HG02840 (cell line): ENCODE measurements around the gene CHRNB1.

Experiments used
- ATAC-seq: cut with Tn5 transposase; IDR thresholded peaks from one replicate; pipeline ENCODE4 v1.9.1; 2021; ENCODE audit warnings: mild to moderate bottlenecking, moderate library complexity, moderate number of reproducible peaks; ENCODE audit not compliant: unreplicated experiment, low FRiP score

Gene CHRNB1

GRCh38 chr17:7437369-7437863 is 7.4 kb upstream of the CHRNB1 start:
- ATAC-seq, result no peak

GRCh38 chr17:7437950-7438614 is 6.8 kb upstream of the CHRNB1 start:
- ATAC-seq, result no peak

GRCh38 chr17:7438656-7439460 is 6.0 kb upstream of the CHRNB1 start:
- ATAC-seq, result no peak

GRCh38 chr17:7439462-7440112 is 5.3 kb upstream of the CHRNB1 start, which contains the start of gene FGF11:
FGF11 (plus strand) TSS chr17:7439512; CDS start chr17:7439621, 109 bp downstream.
- ATAC-seq, result no peak

GRCh38 chr17:7440113-7440833 is 4.6 kb upstream of the CHRNB1 start:
- ATAC-seq, result no peak

GRCh38 chr17:7440834-7441195 is 4.0 kb upstream of the CHRNB1 start:
- no peak for ATAC-seq

GRCh38 chr17:7441266-7441665 is 3.6 kb upstream of the CHRNB1 start:
- no peak for ATAC-seq

GRCh38 chr17:7442142-7442541 is 2.7 kb upstream of the CHRNB1 start:
- no peak for ATAC-seq

- no peak for ATAC-seq
Measured at GRCh38 chr17:7443499-7444485, 1.1 kb upstream of the CHRNB1 start.

- ATAC-seq, result no peak
Measured at GRCh38 chr17:7445619-7445968, 733 bp downstream of the CHRNB1 start.

GRCh38 chr17:7448461-7448860 is 3.6 kb downstream of the CHRNB1 start:
- ATAC-seq, result no peak

- ATAC-seq, result no peak
Measured at GRCh38 chr17:7459961-7460545, 15.2 kb downstream of the CHRNB1 start.

- no peak for ATAC-seq
Measured at GRCh38 chr17:7460850-7461660, 16.2 kb downstream of the CHRNB1 start.

- no peak for ATAC-seq
Measured at GRCh38 chr17:7462474-7463371, 17.9 kb downstream of the CHRNB1 start.

- ATAC-seq, result no peak
Measured at GRCh38 chr17:7463372-7463846, 18.5 kb downstream of the CHRNB1 start.

GRCh38 chr17:7464081-7464480 is 19.2 kb downstream of the CHRNB1 start:
- no peak for ATAC-seq

GRCh38 chr17:7465597-7466275 is 20.9 kb downstream of the CHRNB1 start:
- no peak for ATAC-seq
